Right lobe of liver (tissue), 4 donors: ENCODE measurements around the gene NT5C1A.

Experiments
- POLR2A ChIP-seq: fragments of 450-650 bp; IDR thresholded peaks from one replicate; pipeline ENCODE4 v1.6.1; 2017; ENCODE audit warnings: antibody characterized with exemption, mild to moderate bottlenecking
- TF ChIP-seq, protein P1 (sequence below), 4 donors: fragments of 200-600 bp in 3 of 4; fragments of 450-650 bp in 1 of 4; IDR thresholded peaks; one replicate each; pipeline versions ENCODE4 v1.5.1 to v1.8.0; 2016 to 2022; ENCODE audit warnings: antibody characterized with exemption in 4 of 4, mild to moderate bottlenecking in 2 of 4
- donor health status: DM: no; HTN: no; CAD: no.
- donor health status: DM: no; HTN: no; CAD: no.
- donor health status: DM: no; HTN: yes; CAD: no.

DNA sequence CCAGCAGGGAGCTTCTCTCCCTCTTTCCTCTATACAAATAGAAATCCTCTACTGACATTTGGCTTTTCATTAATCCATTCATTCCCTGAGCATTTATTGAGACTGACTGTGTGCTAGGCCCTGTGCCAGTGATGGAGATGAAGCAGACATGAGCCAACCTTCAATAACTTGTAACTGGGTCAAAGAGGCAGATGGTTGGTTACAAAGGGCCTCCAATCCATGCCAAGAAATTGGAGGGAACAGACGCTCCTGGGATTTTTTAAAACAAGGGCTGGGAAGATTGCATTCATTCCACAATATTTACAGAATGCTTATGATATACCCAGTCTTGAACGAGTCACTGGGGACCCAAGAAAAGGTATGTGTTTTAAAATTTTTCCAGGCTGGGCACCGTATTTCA, 13.2 kb upstream of the NT5C1A start:
- TF ChIP-seq, protein P1, sequence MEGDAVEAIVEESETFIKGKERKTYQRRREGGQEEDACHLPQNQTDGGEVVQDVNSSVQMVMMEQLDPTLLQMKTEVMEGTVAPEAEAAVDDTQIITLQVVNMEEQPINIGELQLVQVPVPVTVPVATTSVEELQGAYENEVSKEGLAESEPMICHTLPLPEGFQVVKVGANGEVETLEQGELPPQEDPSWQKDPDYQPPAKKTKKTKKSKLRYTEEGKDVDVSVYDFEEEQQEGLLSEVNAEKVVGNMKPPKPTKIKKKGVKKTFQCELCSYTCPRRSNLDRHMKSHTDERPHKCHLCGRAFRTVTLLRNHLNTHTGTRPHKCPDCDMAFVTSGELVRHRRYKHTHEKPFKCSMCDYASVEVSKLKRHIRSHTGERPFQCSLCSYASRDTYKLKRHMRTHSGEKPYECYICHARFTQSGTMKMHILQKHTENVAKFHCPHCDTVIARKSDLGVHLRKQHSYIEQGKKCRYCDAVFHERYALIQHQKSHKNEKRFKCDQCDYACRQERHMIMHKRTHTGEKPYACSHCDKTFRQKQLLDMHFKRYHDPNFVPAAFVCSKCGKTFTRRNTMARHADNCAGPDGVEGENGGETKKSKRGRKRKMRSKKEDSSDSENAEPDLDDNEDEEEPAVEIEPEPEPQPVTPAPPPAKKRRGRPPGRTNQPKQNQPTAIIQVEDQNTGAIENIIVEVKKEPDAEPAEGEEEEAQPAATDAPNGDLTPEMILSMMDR (IDR thresholded peaks at IDR 0.05): no peak
- no peak for TF ChIP-seq POLR2A
